Stimulated activated CD8-positive, alpha-beta memory T cell treated with anti-CD3 and anti-CD28 coated beads, Interleukin-2, amount 100 ng/mL, for 1 hour (primary cell): ENCODE measurements around the gene CPA3.

Source experiments
- DNase-seq, 2 donors: peaks; one replicate each; pipeline ENCODE4 v3.0.0-alpha.2; 2020; ENCODE audit warnings: low read depth in 2 of 2

The CPA3 gene

GRCh38 chr3:148914936-148915690 is 50.0 kb downstream of the CPA3 start:
- no peak for DNase-seq

- no peak for DNase-seq
These were observed 51.0 kb downstream of the CPA3 start for GRCh38 chr3:148916132-148916531.

- no peak for DNase-seq
These were observed 57.4 kb downstream of the CPA3 start for GRCh38 chr3:148922467-148922866.

GRCh38 chr3:148923592-148923991 is 58.5 kb downstream of the CPA3 start:
- no peak for DNase-seq

GRCh38 chr3:148924562-148924961 is 59.5 kb downstream of the CPA3 start:
- DNase-seq: no peak

GRCh38 chr3:148925845-148926244 is 60.7 kb downstream of the CPA3 start:
- no peak for DNase-seq

- DNase-seq: no peak
These were observed 65.7 kb downstream of the CPA3 start for GRCh38 chr3:148930752-148931151.

GRCh38 chr3:148931574-148931973 is 66.5 kb downstream of the CPA3 start:
- no peak for DNase-seq

GRCh38 chr3:148932972-148933371 is 67.9 kb downstream of the CPA3 start:
- no peak for DNase-seq

GRCh38 chr3:148937467-148938255 is 72.6 kb downstream of the CPA3 start:
- DNase-seq: no peak

GRCh38 chr3:148938306-148938705 is 73.2 kb downstream of the CPA3 start:
- DNase-seq: no peak

- DNase-seq: no peak
These were observed 73.8 kb downstream of the CPA3 start for GRCh38 chr3:148938936-148939335.

GRCh38 chr3:148940983-148941382 is 75.9 kb downstream of the CPA3 start:
- DNase-seq: no peak

GRCh38 chr3:148943506-148944205 is 78.6 kb downstream of the CPA3 start:
- no peak for DNase-seq

GRCh38 chr3:148945116-148945515 is 80.0 kb downstream of the CPA3 start:
- no peak for DNase-seq
